ENCODE measurements around the gene VPS54. TPM values are rescaled to one million over a fixed set of nuclear protein-coding genes. Genes with fewer than 3 reads are reported as not detected.

The VPS54 gene
- polyA plus RNA-seq, 1 of the 3 experiments (the other 2 are of a cell fraction), result 5.3 TPM

DNA sequence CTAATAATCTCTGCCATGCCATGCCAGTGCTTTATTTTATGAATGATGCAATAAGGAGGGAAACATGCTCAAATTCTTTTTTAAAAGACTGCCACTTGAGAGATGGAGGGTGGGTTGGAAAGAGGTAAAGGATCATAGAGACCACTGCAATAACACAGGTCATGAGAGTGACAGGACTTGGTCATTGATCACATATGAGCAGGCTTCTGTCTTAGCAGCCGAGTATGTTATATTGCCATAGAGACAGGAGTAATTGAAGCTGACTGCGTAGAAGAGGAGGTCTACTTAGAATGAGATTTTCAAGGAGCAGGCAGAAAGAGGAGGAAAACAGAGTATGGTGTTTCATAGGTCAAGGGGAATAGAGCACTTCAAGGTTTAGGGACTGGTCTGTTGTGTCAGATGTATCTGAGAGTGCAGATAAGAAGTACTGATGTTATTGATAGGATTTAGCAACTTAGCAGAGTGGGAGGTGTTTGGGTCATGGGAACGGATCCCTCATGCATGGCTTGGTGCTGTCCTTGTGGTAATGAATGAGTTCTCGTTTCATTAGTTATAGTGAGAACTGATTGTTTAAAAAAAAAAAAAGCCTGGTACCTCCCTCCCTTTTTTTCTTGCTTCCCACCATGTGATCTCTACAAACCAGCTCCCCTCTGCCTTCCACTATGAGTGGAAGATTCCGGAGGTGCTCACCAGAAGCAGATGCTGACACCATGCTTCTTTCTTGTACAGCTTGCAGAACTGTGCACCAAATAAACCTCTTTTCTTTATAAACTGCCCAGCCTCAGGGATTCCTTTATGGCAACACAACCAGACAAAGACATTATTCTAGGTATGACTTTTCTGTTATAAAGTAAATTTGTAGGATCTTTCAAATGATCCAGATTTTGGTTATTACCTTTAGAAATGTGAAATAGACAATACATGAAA is 144.8 kb downstream of the VPS54 start:
- no peak overlapping the region for H2AFZ ChIP-seq (ENCODE audit: low read depth)
- TF ChIP-seq, protein P1, sequence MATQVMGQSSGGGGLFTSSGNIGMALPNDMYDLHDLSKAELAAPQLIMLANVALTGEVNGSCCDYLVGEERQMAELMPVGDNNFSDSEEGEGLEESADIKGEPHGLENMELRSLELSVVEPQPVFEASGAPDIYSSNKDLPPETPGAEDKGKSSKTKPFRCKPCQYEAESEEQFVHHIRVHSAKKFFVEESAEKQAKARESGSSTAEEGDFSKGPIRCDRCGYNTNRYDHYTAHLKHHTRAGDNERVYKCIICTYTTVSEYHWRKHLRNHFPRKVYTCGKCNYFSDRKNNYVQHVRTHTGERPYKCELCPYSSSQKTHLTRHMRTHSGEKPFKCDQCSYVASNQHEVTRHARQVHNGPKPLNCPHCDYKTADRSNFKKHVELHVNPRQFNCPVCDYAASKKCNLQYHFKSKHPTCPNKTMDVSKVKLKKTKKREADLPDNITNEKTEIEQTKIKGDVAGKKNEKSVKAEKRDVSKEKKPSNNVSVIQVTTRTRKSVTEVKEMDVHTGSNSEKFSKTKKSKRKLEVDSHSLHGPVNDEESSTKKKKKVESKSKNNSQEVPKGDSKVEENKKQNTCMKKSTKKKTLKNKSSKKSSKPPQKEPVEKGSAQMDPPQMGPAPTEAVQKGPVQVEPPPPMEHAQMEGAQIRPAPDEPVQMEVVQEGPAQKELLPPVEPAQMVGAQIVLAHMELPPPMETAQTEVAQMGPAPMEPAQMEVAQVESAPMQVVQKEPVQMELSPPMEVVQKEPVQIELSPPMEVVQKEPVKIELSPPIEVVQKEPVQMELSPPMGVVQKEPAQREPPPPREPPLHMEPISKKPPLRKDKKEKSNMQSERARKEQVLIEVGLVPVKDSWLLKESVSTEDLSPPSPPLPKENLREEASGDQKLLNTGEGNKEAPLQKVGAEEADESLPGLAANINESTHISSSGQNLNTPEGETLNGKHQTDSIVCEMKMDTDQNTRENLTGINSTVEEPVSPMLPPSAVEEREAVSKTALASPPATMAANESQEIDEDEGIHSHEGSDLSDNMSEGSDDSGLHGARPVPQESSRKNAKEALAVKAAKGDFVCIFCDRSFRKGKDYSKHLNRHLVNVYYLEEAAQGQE (IDR thresholded peaks at IDR 0.05; ENCODE audit: low read depth, low read length), result no peak
- no peak for TF ChIP-seq FOSL2 (IDR thresholded peaks at IDR 0.05; ENCODE audit: borderline replicate concordance, low read depth)
- CTCF ChIA-PET, result interaction anchor here (0.9 to 2.9 kb wide), 4 partner anchors 10 to 17 kb away, joined by 3 to 13 read pairs (median 4); no protein-coding TSS in a partner anchor
- H3K27me3 ChIP-seq (ENCODE audit: insufficient read depth), result no peaks in the 10 kb centered on the region
- H3K9me3 ChIP-seq, result no peaks in the 10 kb centered on the region
- no peaks in the 10 kb centered on the region for H3F3A ChIP-seq (replicated peaks; ENCODE audit: insufficient read depth)
- POLR2A ChIA-PET, result no interaction called here
- no peaks in the 10 kb centered on the region for H3K9me2 ChIP-seq
- no peaks in the 10 kb centered on the region for H4K20me1 ChIP-seq (ENCODE audit: insufficient read depth)
- H3K9ac ChIP-seq, result no peak overlapping the region
- H3K4me1 ChIP-seq (ENCODE audit: control insufficient read depth in 1 of 2, insufficient read depth in 2 of 2, low read depth in 1 of 2, low read length in 1 of 2), result peaks cover 0 to 6% of the 10 kb centered on the region in 2 experiments; a peak in 3 of 4 replicates
- peaks cover 24 to 36% of the 10 kb centered on the region in 2 experiments for H3K36me3 ChIP-seq (replicated peaks in 1 of 2; ENCODE audit: control insufficient read depth in 1 of 2, insufficient read depth in 2 of 2, low read length in 1 of 2)
- H3K27ac ChIP-seq (ENCODE audit: low read depth in 2 of 2, low read length in 1 of 2), result no peak overlapping the region
- no peak overlapping the region for H3K4me2 ChIP-seq
- no peak overlapping the region for H3K4me3 ChIP-seq (ENCODE audit: low read depth in 2 of 2, low read length in 1 of 2)
- DNase-seq, result no peak
- peaks cover 23% of the 10 kb centered on the region; the same call in 1 of the 2 replicates for H3K79me2 ChIP-seq (ENCODE audit: insufficient read depth)
- WGBS (ENCODE audit: low lambda C conversion rate), result 96% methylated on average over 5 of the region's 5 CpGs

DNA sequence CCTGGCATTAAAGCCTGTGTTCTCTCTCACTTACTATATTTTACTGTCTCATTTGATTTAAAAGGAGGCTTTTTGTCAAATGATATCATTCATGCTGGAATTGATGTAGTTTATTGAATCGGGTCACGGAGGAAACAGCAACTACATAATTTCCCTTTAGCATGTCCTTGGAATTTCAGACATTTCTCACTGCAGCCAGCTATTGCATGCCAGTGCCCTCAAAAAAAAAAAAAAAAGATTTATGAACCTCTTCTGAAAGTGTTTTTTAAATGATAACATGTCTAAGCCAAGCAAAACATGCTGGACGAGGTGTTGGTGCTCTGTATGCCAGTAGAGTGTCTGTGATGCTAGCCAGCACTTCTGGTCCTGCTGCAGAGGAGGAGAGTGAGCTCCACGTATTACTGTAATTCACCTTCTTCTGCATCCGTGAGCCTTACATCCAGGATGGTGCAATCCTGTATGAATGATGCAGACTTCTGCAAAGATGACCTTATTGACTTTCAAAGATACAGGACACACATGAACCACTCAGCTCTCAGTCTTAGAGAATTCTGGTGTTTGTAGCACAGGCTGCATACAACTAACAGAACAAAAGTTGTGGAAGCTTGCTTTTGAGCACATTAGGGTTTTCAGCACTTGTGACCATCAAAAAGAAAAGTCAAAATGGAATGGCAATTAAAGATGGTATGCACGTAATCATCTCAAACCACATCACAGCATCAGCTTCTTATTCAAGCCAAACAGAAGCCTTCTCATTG is 146.5 kb downstream of the VPS54 start:
- no peaks in the 10 kb centered on the region for H3K9me3 ChIP-seq
- H3K4me1 ChIP-seq (ENCODE audit: control insufficient read depth in 1 of 2, insufficient read depth in 2 of 2, low read depth in 1 of 2, low read length in 1 of 2), result peaks cover 0 to 6% of the 10 kb centered on the region in 2 experiments; a peak in 3 of 4 replicates
- H3F3A ChIP-seq (replicated peaks; ENCODE audit: insufficient read depth), result no peaks in the 10 kb centered on the region
- no peak overlapping the region for H2AFZ ChIP-seq (ENCODE audit: low read depth)
- no peaks in the 10 kb centered on the region for H3K27me3 ChIP-seq (ENCODE audit: insufficient read depth)
- no peak overlapping the region for H3K4me3 ChIP-seq (ENCODE audit: low read depth in 2 of 2, low read length in 1 of 2)
- TF ChIP-seq SIN3A (IDR thresholded peaks at IDR 0.05; ENCODE audit: borderline replicate concordance, low read depth, low read length) (no peak), EP300 (IDR thresholded peaks at IDR 0.05; ENCODE audit: borderline replicate concordance in 1 of 2, low read depth in 1 of 2, low read length in 1 of 2) (no peak), RXRA (IDR thresholded peaks at IDR 0.05; ENCODE audit: borderline replicate concordance, low read depth) (no peak), POLR2AphosphoS5 (IDR thresholded peaks at IDR 0.05; ENCODE audit: low read depth, low read length) (no peak), RCOR1 (IDR thresholded peaks at IDR 0.05; ENCODE audit: low read length) (no peak), NFIC (IDR thresholded peaks at IDR 0.05; ENCODE audit: borderline replicate concordance) (no peak), CHD2 (IDR thresholded peaks at IDR 0.05; ENCODE audit: low read length, partially characterized antibody) (no peak), FOSL2 (IDR thresholded peaks at IDR 0.05; ENCODE audit: borderline replicate concordance, low read depth) (no peak), TAF1 (IDR thresholded peaks at IDR 0.05; ENCODE audit: borderline replicate concordance, low read depth, low read length) (no peak)
- TF ChIP-seq, protein P1 (IDR thresholded peaks at IDR 0.05; ENCODE audit: low read depth, low read length), result no peak
- H3K27ac ChIP-seq (ENCODE audit: low read depth in 2 of 2, low read length in 1 of 2), result no peak overlapping the region
- peaks cover 28% of the 10 kb centered on the region; the same call in 1 of the 2 replicates for H3K79me2 ChIP-seq (ENCODE audit: insufficient read depth)
- CTCF ChIA-PET, result interaction anchor here (0.6 to 2.9 kb wide), 5 partner anchors 8 to 173 kb away, joined by 3 to 13 read pairs (median 4); no protein-coding TSS in a partner anchor
- no peaks in the 10 kb centered on the region for H4K20me1 ChIP-seq (ENCODE audit: insufficient read depth)
- peaks cover 28 to 36% of the 10 kb centered on the region in 2 experiments for H3K36me3 ChIP-seq (replicated peaks in 1 of 2; ENCODE audit: control insufficient read depth in 1 of 2, insufficient read depth in 2 of 2, low read length in 1 of 2)
- no peaks in the 10 kb centered on the region for H3K9me2 ChIP-seq
- no peak overlapping the region for H3K4me2 ChIP-seq
- no peak overlapping the region for H3K9ac ChIP-seq
- POLR2A ChIA-PET, result no interaction called here
- no peak for DNase-seq
- 84% methylated on average over 6 of the region's 6 CpGs for WGBS (ENCODE audit: low lambda C conversion rate)
